Cardiac fibroblast (primary cell): ENCODE data around the gene HDAC11.

Experiments used
- DNase-seq, 2 donors: peaks; one replicate each; pipeline versions ENCODE4 v3.0.0 to v3.0.0-alpha.2; 2010; ENCODE audit warnings: low read depth in 2 of 2
- H3K4me3 ChIP-seq, 2 donors: replicated peaks in 1 of 2; 1 replicate in 1 of 2; 2 replicates in 1 of 2; pipeline ENCODE4 v1.5.1; 2011; ENCODE audit warnings: low read depth in 2 of 2, low read length in 2 of 2, mild to moderate bottlenecking in 2 of 2, moderate library complexity in 1 of 2
- TF ChIP-seq, protein P1 (sequence below): IDR thresholded peaks from one replicate; pipeline ENCODE4 v1.5.1; 2011; ENCODE audit warnings: low read depth, mild to moderate bottlenecking, low read length, inconsistent platforms

The HDAC11 gene

DNA sequence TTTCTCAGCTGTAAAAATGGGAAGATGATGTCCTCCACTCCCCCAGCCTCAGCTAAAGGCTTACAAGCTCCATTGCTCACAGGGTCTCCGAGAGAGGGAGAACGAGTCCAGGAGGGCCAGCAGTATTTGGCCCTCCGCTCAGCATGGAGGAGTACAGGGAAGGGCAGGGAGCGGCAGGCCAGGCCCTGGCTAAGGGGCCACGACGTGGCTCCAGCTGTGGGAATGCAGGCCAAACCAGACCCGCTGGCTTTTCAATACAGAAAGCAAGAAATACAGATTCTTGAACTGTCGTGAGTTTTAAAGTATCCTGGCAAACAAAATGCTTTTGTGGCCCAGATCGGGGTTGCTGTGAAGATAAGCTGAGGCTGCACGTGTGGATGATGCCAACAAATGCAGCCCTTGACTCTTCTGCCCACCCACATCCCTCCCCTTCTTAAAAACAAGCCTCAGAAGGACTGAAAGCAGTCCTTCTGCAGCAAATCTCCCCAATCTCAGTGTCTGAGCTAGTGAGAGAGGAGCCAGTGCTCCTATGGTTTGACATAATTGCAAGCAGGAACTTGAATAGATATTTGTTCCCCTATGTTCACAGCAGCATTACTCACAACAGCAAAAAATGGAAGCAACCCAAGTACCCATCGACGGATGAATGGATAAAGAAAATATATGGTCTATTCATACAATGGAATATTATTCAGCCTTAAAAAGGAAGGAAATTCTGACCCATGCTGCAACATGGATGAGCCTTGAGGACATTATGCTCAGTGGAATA is 50.3 kb downstream of the HDAC11 start:
- DNase-seq = no peak
- TF ChIP-seq, protein P1, sequence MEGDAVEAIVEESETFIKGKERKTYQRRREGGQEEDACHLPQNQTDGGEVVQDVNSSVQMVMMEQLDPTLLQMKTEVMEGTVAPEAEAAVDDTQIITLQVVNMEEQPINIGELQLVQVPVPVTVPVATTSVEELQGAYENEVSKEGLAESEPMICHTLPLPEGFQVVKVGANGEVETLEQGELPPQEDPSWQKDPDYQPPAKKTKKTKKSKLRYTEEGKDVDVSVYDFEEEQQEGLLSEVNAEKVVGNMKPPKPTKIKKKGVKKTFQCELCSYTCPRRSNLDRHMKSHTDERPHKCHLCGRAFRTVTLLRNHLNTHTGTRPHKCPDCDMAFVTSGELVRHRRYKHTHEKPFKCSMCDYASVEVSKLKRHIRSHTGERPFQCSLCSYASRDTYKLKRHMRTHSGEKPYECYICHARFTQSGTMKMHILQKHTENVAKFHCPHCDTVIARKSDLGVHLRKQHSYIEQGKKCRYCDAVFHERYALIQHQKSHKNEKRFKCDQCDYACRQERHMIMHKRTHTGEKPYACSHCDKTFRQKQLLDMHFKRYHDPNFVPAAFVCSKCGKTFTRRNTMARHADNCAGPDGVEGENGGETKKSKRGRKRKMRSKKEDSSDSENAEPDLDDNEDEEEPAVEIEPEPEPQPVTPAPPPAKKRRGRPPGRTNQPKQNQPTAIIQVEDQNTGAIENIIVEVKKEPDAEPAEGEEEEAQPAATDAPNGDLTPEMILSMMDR = no peak
- no peak overlapping the region for H3K4me3 ChIP-seq

DNA sequence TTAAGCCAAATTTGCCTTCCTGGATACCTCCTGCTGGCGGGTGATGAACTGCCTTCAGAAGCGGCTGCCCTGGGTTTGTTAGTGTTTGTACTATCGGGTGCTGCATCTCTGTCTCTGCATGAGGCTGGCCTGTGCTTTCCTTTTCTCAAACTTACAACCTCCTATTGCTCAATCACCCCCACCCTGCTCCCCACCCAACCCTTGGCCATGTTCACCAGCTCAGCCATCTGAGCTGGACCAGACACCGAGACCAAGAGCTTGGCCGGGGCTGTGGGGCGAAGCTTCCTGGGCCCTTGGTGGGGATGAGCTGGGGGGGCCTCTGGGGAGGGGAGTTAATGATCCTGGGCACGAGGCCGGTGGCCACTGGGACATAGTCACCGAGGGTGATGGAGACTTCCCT is 52.0 kb downstream of the HDAC11 start:
- no peak overlapping the region for H3K4me3 ChIP-seq
- TF ChIP-seq, protein P1 = no peak
- no peak for DNase-seq

DNA sequence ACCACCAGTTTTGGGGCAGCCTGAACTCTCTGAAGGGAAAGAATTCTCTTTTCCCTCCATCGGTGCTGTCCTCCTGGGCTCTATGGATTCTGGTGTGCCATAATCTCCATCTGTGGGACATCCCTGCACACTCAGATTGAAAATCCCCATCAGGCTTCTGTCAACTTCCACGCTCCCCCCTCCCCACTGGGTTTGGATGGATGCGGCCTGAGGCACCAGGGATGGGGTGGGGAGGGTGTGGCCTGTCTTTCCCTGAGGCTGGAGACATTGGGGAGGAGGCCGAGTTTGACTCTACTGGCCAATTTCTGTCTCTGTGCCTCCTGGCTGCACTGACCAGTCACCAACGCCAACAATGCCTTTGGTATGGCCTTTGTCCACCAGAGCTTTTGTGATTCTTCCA is 52.5 kb downstream of the HDAC11 start:
- TF ChIP-seq, protein P1 = no peak
- no peak overlapping the region for H3K4me3 ChIP-seq
- DNase-seq = no peak

- TF ChIP-seq, protein P1 = no peak
- no peak for DNase-seq
- no peak overlapping the region for H3K4me3 ChIP-seq
Observed at GRCh38 chr3:13533885-13534301, 53.8 kb downstream of the HDAC11 start.

DNA sequence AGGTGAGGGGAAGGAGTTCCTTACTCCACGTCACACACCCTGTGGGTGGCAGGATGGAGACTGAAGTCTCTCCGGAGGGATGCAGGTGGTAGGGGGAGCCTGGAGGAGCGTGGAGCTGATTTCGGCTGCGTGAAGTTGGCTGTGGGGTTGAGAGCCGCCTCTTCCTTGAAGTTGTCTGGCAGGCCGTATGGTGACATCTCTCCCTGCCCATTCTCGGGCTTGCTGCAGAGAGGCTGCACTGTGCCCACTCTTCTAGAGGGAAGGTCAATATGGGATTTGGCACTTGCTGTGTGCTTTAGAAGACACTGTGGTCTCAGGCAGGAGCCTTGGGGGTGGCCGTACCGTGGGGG is 55.4 kb downstream of the HDAC11 start:
- TF ChIP-seq, protein P1 = no peak
- H3K4me3 ChIP-seq = no peak overlapping the region
- no peak for DNase-seq

DNA sequence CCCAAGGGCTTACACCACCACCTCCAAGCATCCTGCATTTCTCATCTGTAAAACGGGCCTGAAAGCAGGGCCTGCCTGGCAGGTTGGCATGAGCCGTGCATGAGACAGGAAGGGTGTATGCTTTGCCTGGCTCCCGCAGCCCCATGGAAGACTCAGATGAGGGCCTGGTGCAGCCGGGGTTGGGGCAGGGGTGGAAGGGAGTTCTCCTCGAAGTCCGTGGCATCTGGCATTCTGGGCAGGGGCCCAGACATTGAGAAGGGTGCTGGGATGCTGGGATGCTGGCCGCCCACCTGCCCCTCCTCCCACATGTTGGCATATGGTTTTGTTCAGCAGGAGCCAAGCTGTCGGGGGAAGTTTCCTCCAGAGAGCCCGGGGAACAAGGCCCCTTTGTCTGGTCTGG is 55.8 kb downstream of the HDAC11 start:
- no peak for DNase-seq
- TF ChIP-seq, protein P1 = no peak
- H3K4me3 ChIP-seq = no peak overlapping the region

DNA sequence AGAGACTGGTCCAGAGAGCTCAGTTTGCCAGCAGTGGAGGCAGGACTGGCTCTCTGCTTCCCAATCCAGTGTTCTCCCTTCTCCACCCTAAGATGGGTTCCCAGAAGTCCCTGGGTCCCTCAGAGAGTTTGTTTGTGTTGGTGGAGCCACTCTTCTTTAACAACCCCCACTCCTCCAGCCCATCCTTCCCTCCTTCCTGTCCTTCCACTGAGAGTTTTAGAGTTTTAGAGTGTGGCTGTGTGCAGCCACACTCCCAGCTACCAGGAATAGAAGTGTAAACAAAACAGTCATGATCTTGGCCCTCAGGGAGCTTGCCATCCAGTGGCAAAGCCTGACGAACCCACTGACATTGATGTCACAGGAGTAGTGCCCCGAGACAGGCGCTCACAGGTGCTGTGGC is 56.3 kb downstream of the HDAC11 start:
- no peak overlapping the region for H3K4me3 ChIP-seq
- TF ChIP-seq, protein P1 = no peak
- no peak for DNase-seq
